Fibroblast of the aortic adventitia (primary cell): Measurements from ENCODE around the gene ETFDH. TPM values are rescaled to one million over a fixed set of nuclear protein-coding genes. Genes with fewer than 3 reads are reported as not detected.
"Not testable (repeated sequence)": the region's sequence is repeated elsewhere in the genome, so short reads cannot be mapped to it uniquely, and the experiment has no call there.

Experiments used
- DNase-seq: peaks from one replicate; pipeline ENCODE4 v3.0.0-alpha.2; 2010; ENCODE audit warnings: low read depth
- H3K4me3 ChIP-seq: 2 replicates; pipeline ENCODE4 v1.5.1; 2011; ENCODE audit warnings: low read depth, mild to moderate bottlenecking, control low read depth, low read length, moderate library complexity
- CTCF ChIP-seq: IDR thresholded peaks from 2 replicates; pipeline ENCODE4 v1.5.1; 2011; ENCODE audit warnings: mild to moderate bottlenecking, low read length, control low read depth, inconsistent platforms; ENCODE audit not compliant: insufficient read depth
- small RNA-seq: library from RNA; depleted of rRNA; stranded (forward); fragments of <200 nt; gene quantifications from one replicate; pipeline ENCODE3, GENCODE V24; 2012
- total RNA-seq: library from RNA; depleted of rRNA; stranded (reverse); fragments of >200 nt; gene quantifications from 2 replicates; pipeline ENCODE4 v1.2.3, GENCODE V29; 2012; ENCODE audit warnings: low replicate concordance

ETFDH gene
- total RNA-seq, 1 donor = 42.3 TPM

GRCh38 chr4:158750379-158750778 lies 78.3 kb downstream of the ETFDH start:
- no peak overlapping the region for H3K4me3 ChIP-seq
- no peak for TF ChIP-seq CTCF
- DNase-seq = peak; percentile 86

GRCh38 chr4:158754385-158755180 lies 82.5 kb downstream of the ETFDH start:
- TF ChIP-seq CTCF = no peak
- H3K4me3 ChIP-seq = no peak overlapping the region
- DNase-seq = peak; percentile 56

- H3K4me3 ChIP-seq, DNase-seq: not testable (repeated sequence)
Observed at GRCh38 chr4:158755819-158756218, 83.7 kb downstream of the ETFDH start.

GRCh38 chr4:158756588-158756987 lies 84.5 kb downstream of the ETFDH start:
- DNase-seq = no peak
- no peak overlapping the region for H3K4me3 ChIP-seq
- TF ChIP-seq CTCF = no peak

GRCh38 chr4:158758142-158758541 lies 86.0 kb downstream of the ETFDH start:
- DNase-seq = peak; percentile 54
- TF ChIP-seq CTCF = no peak
- no peak overlapping the region for H3K4me3 ChIP-seq

GRCh38 chr4:158758703-158759102 lies 86.6 kb downstream of the ETFDH start:
- no peak for DNase-seq
- TF ChIP-seq CTCF = no peak
- H3K4me3 ChIP-seq = no peak overlapping the region

Small RNA genes lying within 50 kb of the gene (small RNA-seq; reads per million reads assigned to genes)
- gene RF00012 = not detected

Other genes with a start within 250 kb of the ETFDH start
- 17.8 TPM in 1 of 2 replicates, not detected in the other for gene RXFP1, start 150.4 kb upstream of the ETFDH start, total RNA-seq
- 4.3 and 63.4 TPM in 2 replicates for gene C4orf46, start 409 bp upstream of the ETFDH start, total RNA-seq
- gene PPID, start 51.1 kb downstream of the ETFDH start, total RNA-seq = 23.6 and 45.1 TPM in 2 replicates
- gene FNIP2, start 96.7 kb downstream of the ETFDH start, total RNA-seq = 21.2 and 34.3 TPM in 2 replicates